Measurements from ENCODE around the gene ALS2.
"Not testable (repeated sequence)": the region's sequence is repeated elsewhere in the genome, so short reads cannot be mapped to it uniquely, and the experiment has no call there.

The ALS2 gene

DNA sequence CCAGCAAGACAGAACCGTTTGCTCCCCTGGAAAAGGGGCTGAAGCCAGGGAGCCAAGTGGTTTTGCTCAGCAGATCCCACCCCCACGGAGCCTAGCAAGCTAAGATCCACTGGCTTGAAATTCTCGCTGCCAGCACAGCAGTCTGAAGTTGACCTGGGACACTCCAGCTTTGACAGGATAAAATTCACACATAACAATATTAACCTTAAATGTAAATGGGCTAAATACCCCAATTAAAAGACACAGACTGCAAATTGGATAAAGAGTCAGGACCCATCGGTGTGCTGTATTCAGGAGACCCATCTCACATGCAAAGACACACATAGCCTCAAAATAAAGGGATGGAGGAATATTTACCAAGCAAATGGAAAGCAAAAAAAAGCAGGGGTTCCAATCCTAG, 109.5 kb downstream of the ALS2 start:
- DNase-seq: not testable (repeated sequence)

DNA sequence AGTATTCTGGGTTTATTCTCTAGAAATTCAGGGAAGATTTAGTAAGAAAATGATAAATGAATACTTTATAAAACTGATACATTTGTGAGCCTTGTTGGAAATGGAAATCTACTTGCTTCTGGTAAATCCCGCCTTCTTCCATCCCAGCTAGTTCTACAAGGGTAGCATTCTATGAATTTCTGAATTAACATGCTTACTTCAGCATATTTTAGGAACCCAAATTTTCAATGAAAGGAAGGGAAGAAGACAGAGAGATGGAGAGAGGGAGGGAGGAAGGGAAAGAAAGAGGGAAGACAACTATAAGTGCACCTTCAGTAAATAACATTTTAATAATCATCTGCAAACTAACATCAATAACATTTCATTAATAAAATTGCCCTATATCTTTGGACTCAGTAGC, 110.9 kb downstream of the ALS2 start:
- DNase-seq: no peak

DNA sequence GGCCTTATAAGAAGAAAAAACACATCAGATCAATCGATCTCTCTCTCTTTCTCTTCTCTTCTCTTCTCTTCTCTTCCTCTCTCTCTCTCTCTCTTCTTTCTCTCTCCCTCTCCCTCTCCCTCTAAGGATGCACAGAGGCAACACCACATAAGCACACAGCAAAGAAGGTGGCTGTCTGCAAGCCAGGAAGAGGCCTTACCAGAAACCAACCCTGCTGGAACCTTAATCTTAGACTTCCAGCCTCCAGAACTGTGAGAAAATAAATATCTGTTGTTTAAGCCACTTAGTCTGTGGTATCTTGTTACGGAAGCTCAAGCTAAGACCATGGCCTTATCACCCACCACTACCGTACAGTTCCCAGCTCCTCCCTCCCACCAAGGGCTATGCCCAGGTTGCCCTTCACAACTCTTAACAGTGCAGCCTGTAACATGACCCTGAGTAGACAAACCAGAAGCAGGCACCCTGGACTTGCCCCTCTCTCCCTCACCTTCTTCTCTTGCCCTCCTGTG, 112.3 kb downstream of the ALS2 start:
- no peak for DNase-seq

- no peak for DNase-seq
These were observed 116.4 kb downstream of the ALS2 start for GRCh38 chr2:201664334-201664733.

DNA sequence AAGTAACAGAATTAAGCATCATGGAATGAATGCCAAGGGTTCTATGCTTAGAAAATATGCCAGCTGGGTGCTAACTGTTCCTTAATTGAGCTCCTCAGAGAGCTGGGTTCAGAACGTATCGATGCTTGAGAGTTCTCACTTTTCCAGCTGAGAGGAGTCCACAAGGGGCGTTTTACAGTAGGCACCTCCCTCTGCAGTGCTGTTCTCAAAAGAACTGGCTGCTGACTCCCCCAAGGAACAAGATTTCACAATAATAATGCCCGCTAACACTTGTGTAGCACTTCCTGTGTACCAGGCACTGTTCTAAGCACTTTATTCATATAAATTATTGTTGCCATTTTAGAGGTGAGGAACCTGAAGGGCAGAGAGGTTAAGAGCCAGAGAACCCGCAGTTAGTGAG, 119.4 kb downstream of the ALS2 start:
- DNase-seq: no peak

DNA sequence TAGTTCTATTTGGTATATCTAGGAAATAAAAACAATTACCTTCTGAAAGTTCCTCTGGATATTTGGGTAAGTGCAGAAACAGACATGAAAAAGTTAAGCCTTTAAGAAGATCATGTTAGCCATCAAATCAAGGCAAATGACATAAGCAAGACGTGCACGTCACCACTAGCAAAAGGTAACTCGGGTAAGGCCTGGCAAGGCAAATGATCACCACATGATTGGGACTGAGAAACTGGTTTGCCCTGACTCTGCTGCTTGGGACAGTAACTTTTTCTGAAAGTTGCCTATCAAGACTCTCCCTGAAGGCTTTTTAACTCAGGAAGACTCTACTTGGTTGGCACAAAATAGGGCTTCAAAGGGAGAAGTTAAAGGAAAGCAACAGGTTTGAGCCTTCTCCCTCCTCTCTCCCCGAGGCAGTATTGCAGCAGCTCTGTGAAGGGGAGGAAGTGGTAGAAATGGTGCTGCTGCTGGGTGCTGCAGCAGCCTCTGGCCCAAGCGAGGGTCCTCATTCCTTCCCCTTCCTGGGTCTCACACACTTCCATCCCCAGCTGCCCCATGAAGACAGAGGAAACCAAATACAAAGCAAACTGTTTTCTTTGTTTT, 120.3 kb downstream of the ALS2 start:
- DNase-seq: no peak

- no peak for DNase-seq
These were observed 124.0 kb downstream of the ALS2 start for GRCh38 chr2:201656740-201657139.

GRCh38 chr2:201656102-201656501, 124.6 kb downstream of the ALS2 start:
- DNase-seq: peak; percentile 42

DNA sequence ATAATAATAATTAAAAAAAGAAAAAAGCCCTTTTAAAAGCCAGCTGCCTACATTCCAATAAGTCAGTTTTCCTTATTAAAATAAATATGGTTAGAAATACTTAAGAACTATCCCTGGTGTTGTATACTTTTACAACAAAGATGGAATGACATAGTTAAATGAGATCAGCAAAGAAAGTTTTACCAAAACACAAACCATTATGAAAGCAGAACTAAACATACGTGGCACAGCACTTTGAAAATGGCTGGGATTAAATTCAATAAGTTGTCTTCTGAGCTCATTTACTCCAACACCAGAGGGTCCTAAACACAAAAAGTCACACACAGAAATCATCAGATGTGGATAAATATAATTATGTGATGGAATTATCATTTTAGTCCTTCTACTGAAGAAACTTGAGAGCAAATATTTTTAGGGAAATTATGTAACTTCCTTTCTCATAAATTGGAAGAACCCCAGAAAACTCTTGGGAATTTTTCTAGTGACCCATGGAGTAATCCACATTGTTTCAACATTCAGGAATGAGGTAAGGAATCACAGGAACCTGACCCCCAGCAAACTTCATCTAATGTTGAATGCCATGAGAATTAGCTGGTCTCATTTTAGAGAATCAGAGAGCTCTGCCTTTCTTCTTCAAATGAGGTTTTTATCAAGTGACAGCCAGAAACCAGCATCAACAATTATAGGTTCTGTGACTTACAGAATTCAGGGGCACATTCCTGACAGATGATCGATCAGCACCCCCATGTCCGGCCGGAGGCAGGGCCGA, 125.9 kb downstream of the ALS2 start:
- DNase-seq: no peak

DNA sequence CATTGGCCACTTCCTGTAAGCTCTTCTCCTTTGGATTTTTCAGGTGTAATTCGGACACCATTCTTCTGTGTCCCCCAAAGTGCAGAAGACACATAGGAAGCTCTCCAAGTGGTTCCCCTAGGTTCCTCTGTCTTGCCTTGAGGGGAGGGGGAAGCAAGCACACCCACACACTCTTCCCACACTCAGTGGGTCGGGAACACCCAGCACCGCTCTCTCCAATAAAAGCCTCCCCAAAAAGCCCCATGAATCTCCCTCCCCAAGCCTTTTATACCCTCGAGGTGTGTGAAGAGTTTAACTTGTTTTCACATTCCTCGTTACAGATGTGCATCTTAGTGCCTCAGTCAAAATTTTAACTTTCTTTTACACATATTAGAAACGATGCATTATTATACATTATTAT, 127.5 kb downstream of the ALS2 start:
- no peak for DNase-seq
